HG03139 (cell line): ENCODE data around the gene PLXNA4.

Experiments
- ATAC-seq: cut with Tn5 transposase; IDR thresholded peaks from one replicate; pipeline ENCODE4 v1.9.1; 2021; ENCODE audit not compliant: unreplicated experiment

The PLXNA4 gene

GRCh38 chr7:132333301-132333700 lies 243.0 kb downstream of the PLXNA4 start:
- ATAC-seq: no peak

- ATAC-seq: no peak
These were observed 247.5 kb downstream of the PLXNA4 start for GRCh38 chr7:132328760-132329159.

- no peak for ATAC-seq
These were observed 248.1 kb downstream of the PLXNA4 start for GRCh38 chr7:132328047-132328620.

GRCh38 chr7:132326878-132327589 lies 249.2 kb downstream of the PLXNA4 start:
- ATAC-seq: no peak

GRCh38 chr7:132322970-132323369 lies 253.3 kb downstream of the PLXNA4 start:
- no peak for ATAC-seq

GRCh38 chr7:132321387-132321786 lies 254.9 kb downstream of the PLXNA4 start:
- ATAC-seq: no peak

- ATAC-seq: no peak
These were observed 256.8 kb downstream of the PLXNA4 start for GRCh38 chr7:132319481-132319880.

- ATAC-seq: no peak
These were observed 257.6 kb downstream of the PLXNA4 start for GRCh38 chr7:132318352-132319318.

GRCh38 chr7:132317701-132318351 lies 258.4 kb downstream of the PLXNA4 start:
- ATAC-seq: no peak

GRCh38 chr7:132312531-132313055 lies 263.7 kb downstream of the PLXNA4 start:
- no peak for ATAC-seq

GRCh38 chr7:132311733-132312132 lies 264.5 kb downstream of the PLXNA4 start:
- ATAC-seq: no peak

GRCh38 chr7:132309102-132309805 lies 267.0 kb downstream of the PLXNA4 start:
- ATAC-seq: no peak

- no peak for ATAC-seq
These were observed 268.8 kb downstream of the PLXNA4 start for GRCh38 chr7:132307465-132307864.

GRCh38 chr7:132300599-132301277 lies 275.5 kb downstream of the PLXNA4 start:
- no peak for ATAC-seq

GRCh38 chr7:132298790-132299189 lies 277.5 kb downstream of the PLXNA4 start:
- no peak for ATAC-seq

GRCh38 chr7:132296820-132297219 lies 279.4 kb downstream of the PLXNA4 start:
- ATAC-seq: no peak

GRCh38 chr7:132295175-132295574 lies 281.1 kb downstream of the PLXNA4 start:
- no peak for ATAC-seq

GRCh38 chr7:132292803-132293202 lies 283.5 kb downstream of the PLXNA4 start:
- ATAC-seq: no peak

- no peak for ATAC-seq
These were observed 284.8 kb downstream of the PLXNA4 start for GRCh38 chr7:132291481-132291880.

GRCh38 chr7:132290021-132290420 lies 286.2 kb downstream of the PLXNA4 start:
- no peak for ATAC-seq
